Osteoblast (primary cell): Measurements from ENCODE around the gene PRICKLE2. TPM values are rescaled to one million over a fixed set of nuclear protein-coding genes. Genes with fewer than 3 reads are reported as not detected.

ENCODE experiments used
- DNase-seq: peaks from one replicate; pipeline ENCODE4 v3.0.0; 2011; ENCODE audit warnings: low spot score, mixed read lengths; ENCODE audit not compliant: insufficient read length; ENCODE audit errors: missing footprints
- H2AFZ ChIP-seq: 2 replicates; pipeline ENCODE4 v1.6.0; 2011; ENCODE audit warnings: mild to moderate bottlenecking, low read length
- H3K27ac ChIP-seq: 2 replicates; pipeline ENCODE4 v1.5.1; 2011; ENCODE audit warnings: mild to moderate bottlenecking, low read depth, low read length, moderate library complexity
- H3K27me3 ChIP-seq: 2 replicates; pipeline ENCODE4 v1.6.0; 2012; ENCODE audit warnings: mild to moderate bottlenecking, control low read depth, inconsistent platforms, low read length, moderate library complexity; ENCODE audit not compliant: insufficient read depth
- H3K36me3 ChIP-seq: 2 replicates; pipeline ENCODE4 v1.5.1; 2011; ENCODE audit warnings: mild to moderate bottlenecking, low read length, control low read depth, moderate library complexity; ENCODE audit not compliant: insufficient read depth
- H3K4me1 ChIP-seq: 2 replicates; pipeline ENCODE4 v1.5.1; 2011; ENCODE audit warnings: mild to moderate bottlenecking, low read length, control low read depth, moderate library complexity; ENCODE audit not compliant: insufficient read depth
- H3K4me2 ChIP-seq: 2 replicates; pipeline ENCODE4 v1.6.0; 2011; ENCODE audit warnings: mild to moderate bottlenecking, low read length; ENCODE audit not compliant: insufficient read depth
- H3K4me3 ChIP-seq: fragments of 200-600 bp; sonication (generic); 3 replicates; pipeline ENCODE4 v1.5.1; 2012; ENCODE audit warnings: mild to moderate bottlenecking, low read length, inconsistent platforms; ENCODE audit not compliant: insufficient read depth
- H3K79me2 ChIP-seq: 2 replicates; pipeline ENCODE4 v1.6.0; 2012; ENCODE audit warnings: mild to moderate bottlenecking, low read length, control low read depth, inconsistent platforms; ENCODE audit not compliant: insufficient read depth
- H3K9me3 ChIP-seq: 2 replicates; pipeline ENCODE4 v1.5.1; 2011; ENCODE audit warnings: low read depth, low read length, control low read depth
- H4K20me1 ChIP-seq: 2 replicates; pipeline ENCODE4 v1.6.0; 2012; ENCODE audit warnings: mild to moderate bottlenecking, low read length, control low read depth; ENCODE audit not compliant: insufficient read depth
- CTCF ChIP-seq: IDR thresholded peaks from 2 replicates; pipeline ENCODE4 v1.5.1; 2011; ENCODE audit warnings: mild to moderate bottlenecking, low read depth, low read length, moderate library complexity; ENCODE audit errors: extremely low read depth
- total RNA-seq: library from RNA; depleted of rRNA; stranded (reverse); fragments of >200 nt; gene quantifications from 2 replicates; pipeline ENCODE4 v1.2.3, GENCODE V29; 2012

Gene PRICKLE2
- total RNA-seq, 1 donor, result 18.8 TPM

- peak; percentile 78 for DNase-seq
- peak overlapping the region; percentile 96 for H3K27ac ChIP-seq
- peak overlapping the region; percentile 45 for H3K4me2 ChIP-seq
- no peak overlapping the region for H3K4me3 ChIP-seq
- H3K4me1 ChIP-seq, result peaks cover 56% of the 10 kb centered on the region
- no peak for TF ChIP-seq CTCF
- H3K9me3 ChIP-seq, result no peaks in the 10 kb centered on the region
- no peak overlapping the region for H2AFZ ChIP-seq
- no peaks in the 10 kb centered on the region for H4K20me1 ChIP-seq
- no peaks in the 10 kb centered on the region for H3K36me3 ChIP-seq
- no peaks in the 10 kb centered on the region for H3K27me3 ChIP-seq
- peaks cover 21% of the 10 kb centered on the region for H3K79me2 ChIP-seq
Observed at GRCh38 chr3:64188810-64189560, 36.3 kb downstream of the PRICKLE2 start.

GRCh38 chr3:64187065-64187959 lies 38.0 kb downstream of the PRICKLE2 start:
- Histone ChIP-seq H3K4me2 (peak overlapping the region; percentile 77), H3K79me2 (peaks cover 18% of the 10 kb centered on the region), H3K36me3 (no peaks in the 10 kb centered on the region), H3K27ac (peak overlapping the region; percentile 96), H3K4me3 (peak overlapping the region; percentile 37), H3K4me1 (peaks cover 63% of the 10 kb centered on the region), H3K9me3 (no peaks in the 10 kb centered on the region), H4K20me1 (no peaks in the 10 kb centered on the region), H3K27me3 (no peaks in the 10 kb centered on the region), H2AFZ (peak overlapping the region; percentile 32)
- TF ChIP-seq CTCF, result peak; percentile 16
- peak; percentile 56 for DNase-seq

GRCh38 chr3:64186667-64187064 lies 38.6 kb downstream of the PRICKLE2 start:
- TF ChIP-seq CTCF, result no peak
- peaks cover 20% of the 10 kb centered on the region for H3K79me2 ChIP-seq
- no peaks in the 10 kb centered on the region for H4K20me1 ChIP-seq
- no peaks in the 10 kb centered on the region for H3K9me3 ChIP-seq
- peak overlapping the region; percentile 32 for H2AFZ ChIP-seq
- H3K27me3 ChIP-seq, result no peaks in the 10 kb centered on the region
- peak overlapping the region; percentile 77 for H3K4me2 ChIP-seq
- H3K27ac ChIP-seq, result peak overlapping the region; percentile 96
- H3K4me1 ChIP-seq, result peaks cover 63% of the 10 kb centered on the region
- no peak for DNase-seq
- peak overlapping the region; percentile 17 for H3K4me3 ChIP-seq
- no peaks in the 10 kb centered on the region for H3K36me3 ChIP-seq

- H4K20me1 ChIP-seq, result no peaks in the 10 kb centered on the region
- H3K9me3 ChIP-seq, result no peaks in the 10 kb centered on the region
- H3K79me2 ChIP-seq, result peaks cover 20% of the 10 kb centered on the region
- no peak overlapping the region for H3K4me2 ChIP-seq
- no peak overlapping the region for H2AFZ ChIP-seq
- H3K4me1 ChIP-seq, result peaks cover 57% of the 10 kb centered on the region
- H3K27ac ChIP-seq, result peak overlapping the region; percentile 96
- DNase-seq, result peak; percentile 5
- H3K36me3 ChIP-seq, result no peaks in the 10 kb centered on the region
- H3K4me3 ChIP-seq, result no peak overlapping the region
- no peak for TF ChIP-seq CTCF
- no peaks in the 10 kb centered on the region for H3K27me3 ChIP-seq
Observed at GRCh38 chr3:64185436-64185835, 39.8 kb downstream of the PRICKLE2 start.
